Endothelial cell of umbilical vein (primary cell): ENCODE measurements around the gene RNF213. TPM values are rescaled to one million over a fixed set of nuclear protein-coding genes. Genes with fewer than 3 reads are reported as not detected.

Source experiments
- BruUV-seq: library from RNA; stranded (reverse); fragments of 400-500 nt; replicated peaks from 2 replicates; lab custom pipeline; 2021; lab: Mats Ljungman, UMichigan
- CTCF ChIA-PET: fragments of 300-600, 350-600 bp; sonication (Branson Sonifier 250); formaldehyde crosslinking; loops from one replicate; lab custom pipeline; 2021; ENCODE audit warnings: antibody characterized with exemption, inconsistent platforms; lab: Charles Lee
- POLR2A ChIA-PET: fragments of 300-600, 350-600 bp; sonication (Branson Sonifier 250); formaldehyde crosslinking; loops from one replicate; lab custom pipeline; 2021; ENCODE audit warnings: antibody characterized with exemption, inconsistent platforms; lab: Charles Lee
- DNase-seq: peaks from one replicate; pipeline ENCODE4 v3.0.0-alpha.2; 2011; ENCODE audit warnings: low read depth, low spot score
- FAIRE-seq: peaks from 2 replicates; lab custom pipeline; 2011; peaks lifted over from hg19 to GRCh38; lab: Jason Lieb, UNC
- H2AFZ ChIP-seq: 2 replicates; pipeline ENCODE4 v1.6.0; 2012; ENCODE audit warnings: low read depth, low read length, control low read depth, inconsistent platforms
- H3K27ac ChIP-seq: 2 replicates; pipeline ENCODE4 v1.5.1; 2011; ENCODE audit warnings: low read depth, mild to moderate bottlenecking, control low read depth, low read length, moderate library complexity; ENCODE audit not compliant: insufficient read depth
- H3K27me3 ChIP-seq, 2 experiments: 2 replicates each; pipeline versions ENCODE4 v1.6.0 to v1.6.1; 2011; ENCODE audit warnings: low read length in 2 of 2, mixed read lengths in 1 of 2; ENCODE audit not compliant: control insufficient read depth in 2 of 2, insufficient read depth in 2 of 2
- H3K36me3 ChIP-seq, 2 experiments: 2 replicates in 1 of 2; 3 replicates in 1 of 2; pipeline ENCODE4 v1.5.1; 2011; ENCODE audit warnings: low read length in 2 of 2, mild to moderate bottlenecking in 1 of 2, moderate library complexity in 1 of 2; ENCODE audit not compliant: control insufficient read depth in 2 of 2, insufficient read depth in 2 of 2; ENCODE audit errors: extremely low read depth in 1 of 2
- H3K4me1 ChIP-seq: 3 replicates; pipeline ENCODE4 v1.5.1; 2011; ENCODE audit warnings: mild to moderate bottlenecking, low read length; ENCODE audit not compliant: control insufficient read depth, insufficient read depth; ENCODE audit errors: extremely low read depth
- H3K4me2 ChIP-seq: 2 replicates; pipeline ENCODE4 v1.6.1; 2011; ENCODE audit warnings: low read length, control low read depth, mixed read lengths; ENCODE audit not compliant: insufficient read depth
- H3K4me3 ChIP-seq, 3 experiments: fragments of 200-600 bp in 1 of 3; sonication (generic), shearing (Covaris generic) in 1 of 3; replicated peaks in 1 of 3; 2 replicates each; pipeline ENCODE4 v1.5.1; 2011 to 2016; ENCODE audit warnings: control low read depth in 3 of 3, low read length in 3 of 3, mild to moderate bottlenecking in 2 of 3, inconsistent platforms in 1 of 3, low read depth in 1 of 3, moderate library complexity in 1 of 3; ENCODE audit not compliant: insufficient read depth in 1 of 3
- H3K79me2 ChIP-seq: 2 replicates; pipeline ENCODE4 v1.6.0; 2012; ENCODE audit warnings: low read length, inconsistent platforms; ENCODE audit not compliant: control insufficient read depth, insufficient read depth
- H3K9ac ChIP-seq: replicated peaks from 2 replicates; pipeline ENCODE3; 2011; ENCODE audit warnings: low read length, control low read depth; ENCODE audit not compliant: insufficient read depth; ENCODE audit errors: extremely low read depth
- H3K9me1 ChIP-seq: replicated peaks from 3 replicates; pipeline ENCODE4 v1.6.0; 2011; ENCODE audit warnings: mild to moderate bottlenecking, low read length; ENCODE audit not compliant: control insufficient read depth, insufficient read depth; ENCODE audit errors: extremely low read depth
- H3K9me3 ChIP-seq: replicated peaks from 2 replicates; pipeline ENCODE4 v1.5.1; 2012; ENCODE audit warnings: low read length, inconsistent platforms; ENCODE audit not compliant: control insufficient read depth, insufficient read depth
- H4K20me1 ChIP-seq: replicated peaks from 2 replicates; pipeline ENCODE3; 2011; ENCODE audit warnings: mild to moderate bottlenecking, low read length; ENCODE audit not compliant: control insufficient read depth, insufficient read depth; ENCODE audit errors: extremely low read depth
- FOS ChIP-seq: IDR thresholded peaks from 2 replicates; pipeline ENCODE4 v1.6.1; 2011; ENCODE audit warnings: mild to moderate bottlenecking, low read length, moderate library complexity, borderline replicate concordance; ENCODE audit not compliant: insufficient read depth
- JUN ChIP-seq: IDR thresholded peaks from 2 replicates; pipeline ENCODE4 v1.6.1; 2011; ENCODE audit warnings: borderline replicate concordance, low read depth; ENCODE audit not compliant: insufficient read length, insufficient read depth
- POLR2A ChIP-seq: IDR thresholded peaks from 2 replicates; pipeline ENCODE4 v1.6.1; 2012; ENCODE audit warnings: low read depth, mild to moderate bottlenecking, control low read depth, low read length
- dilution Hi-C: fragments of 300-500 bp; cut with MboI; formaldehyde crosslinking; loops from one replicate; pipeline ENCODE4 v1.15.0; 2019; ENCODE audit warnings: low sequenced_read_pairs; ENCODE audit not compliant: extremely low pct_ligation_motif_present
- intact Hi-C: fragments of 100-400 bp; cut with micrococcal nuclease; formaldehyde crosslinking; loops from one replicate; pipeline ENCODE4 v1.10.0; 2022
- polyA plus RNA-seq, 4 experiments: library from polyadenylated mRNA; depleted of rRNA in 3 of 4; stranded (reverse) in 3 of 4; unstranded in 1 of 4; fragments of >200 nt; gene quantifications; 2 replicates each; pipeline versions ENCODE4 v1.2.1 to v1.2.3, GENCODE V29; 2011 to 2012; ENCODE audit warnings: missing spikeins in 1 of 4
- total RNA-seq: library from RNA; stranded (reverse); gene quantifications from 2 replicates; pipeline ENCODE4 v1.2.3, GENCODE V29; 2021
- TF ChIP-seq, protein P1 (sequence below): IDR thresholded peaks from 2 replicates; pipeline ENCODE4 v1.6.1; 2011; ENCODE audit not compliant: insufficient read depth, insufficient read length
- TF ChIP-seq, protein P2 (sequence below), 2 donors: IDR thresholded peaks; 1 replicate in 1 of 2; 2 replicates in 1 of 2; pipeline ENCODE4 v1.5.1; 2011; ENCODE audit warnings: low read length in 2 of 2, mild to moderate bottlenecking in 2 of 2, moderate library complexity in 2 of 2, control low read depth in 1 of 2, inconsistent platforms in 1 of 2, low read depth in 1 of 2; ENCODE audit not compliant: insufficient read depth in 1 of 2; ENCODE audit errors: extremely low read depth in 1 of 2

Gene RNF213
- total and polyA plus RNA-seq, 2 donors (not counting 3 experiments of a cell fraction or from before 2014, with no cell fraction given), result 36.5 to 116 TPM

GRCh38 chr17:80286638-80286960 lies 25.9 kb downstream of the RNF213 start:
- H3K27me3 ChIP-seq, result no peaks in the 10 kb centered on the region
- H2AFZ ChIP-seq, result no peak overlapping the region
- no peak for DNase-seq
- H3K4me2 ChIP-seq, result no peak overlapping the region
- dilution Hi-C loops, result no loop called here
- BruUV-seq, result no TSS peak
- no peaks in the 10 kb centered on the region for H4K20me1 ChIP-seq
- peaks cover 6 to 30% of the 10 kb centered on the region in 2 experiments for H3K36me3 ChIP-seq
- intact Hi-C loops, result no loop called here
- ChIA-PET CTCF (interaction anchor here (1.4 kb wide), 1 partner anchor 9 kb away, joined by 3 read pairs; no protein-coding TSS in a partner anchor), POLR2A (no interaction called here)
- no peaks in the 10 kb centered on the region for H3K9me3 ChIP-seq
- no peak for FAIRE-seq
- H3K27ac ChIP-seq, result no peak overlapping the region
- H3K4me1 ChIP-seq, result no peaks in the 10 kb centered on the region
- H3K4me3 ChIP-seq, result no peak overlapping the region
- H3K9ac ChIP-seq, result no peak overlapping the region
- no peak for TF ChIP-seq FOS
- no peak for TF ChIP-seq POLR2A
- no peaks in the 10 kb centered on the region for H3K9me1 ChIP-seq
- H3K79me2 ChIP-seq, result no peaks in the 10 kb centered on the region

DNA sequence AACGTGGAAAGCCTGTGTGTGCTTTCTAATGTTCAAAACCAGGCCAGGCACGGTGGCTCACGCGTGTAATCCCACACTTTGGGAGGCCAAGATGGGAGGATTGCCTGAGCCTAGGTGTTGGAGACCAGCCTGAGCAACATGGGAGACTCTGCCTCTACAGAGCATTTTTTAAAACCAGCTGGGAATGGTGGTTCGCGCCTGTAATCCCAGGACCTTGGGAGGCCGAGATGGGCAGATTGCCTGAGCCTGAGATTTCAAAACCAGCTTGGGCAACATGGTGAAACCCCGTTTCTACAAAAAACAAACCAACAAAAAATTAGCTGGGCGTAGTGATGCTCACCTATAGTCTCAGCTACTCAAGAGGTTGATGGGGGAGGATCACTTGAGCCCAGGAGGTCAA lies 26.4 kb downstream of the RNF213 start:
- no peak overlapping the region for H3K4me3 ChIP-seq
- no peaks in the 10 kb centered on the region for H3K9me1 ChIP-seq
- H3K79me2 ChIP-seq, result no peaks in the 10 kb centered on the region
- no peak overlapping the region for H3K4me2 ChIP-seq
- H3K9ac ChIP-seq, result no peak overlapping the region
- DNase-seq, result no peak
- TF ChIP-seq FOS (no peak), JUN (no peak)
- TF ChIP-seq, protein P1, sequence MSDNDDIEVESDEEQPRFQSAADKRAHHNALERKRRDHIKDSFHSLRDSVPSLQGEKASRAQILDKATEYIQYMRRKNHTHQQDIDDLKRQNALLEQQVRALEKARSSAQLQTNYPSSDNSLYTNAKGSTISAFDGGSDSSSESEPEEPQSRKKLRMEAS, result no peak
- TF ChIP-seq, protein P2, sequence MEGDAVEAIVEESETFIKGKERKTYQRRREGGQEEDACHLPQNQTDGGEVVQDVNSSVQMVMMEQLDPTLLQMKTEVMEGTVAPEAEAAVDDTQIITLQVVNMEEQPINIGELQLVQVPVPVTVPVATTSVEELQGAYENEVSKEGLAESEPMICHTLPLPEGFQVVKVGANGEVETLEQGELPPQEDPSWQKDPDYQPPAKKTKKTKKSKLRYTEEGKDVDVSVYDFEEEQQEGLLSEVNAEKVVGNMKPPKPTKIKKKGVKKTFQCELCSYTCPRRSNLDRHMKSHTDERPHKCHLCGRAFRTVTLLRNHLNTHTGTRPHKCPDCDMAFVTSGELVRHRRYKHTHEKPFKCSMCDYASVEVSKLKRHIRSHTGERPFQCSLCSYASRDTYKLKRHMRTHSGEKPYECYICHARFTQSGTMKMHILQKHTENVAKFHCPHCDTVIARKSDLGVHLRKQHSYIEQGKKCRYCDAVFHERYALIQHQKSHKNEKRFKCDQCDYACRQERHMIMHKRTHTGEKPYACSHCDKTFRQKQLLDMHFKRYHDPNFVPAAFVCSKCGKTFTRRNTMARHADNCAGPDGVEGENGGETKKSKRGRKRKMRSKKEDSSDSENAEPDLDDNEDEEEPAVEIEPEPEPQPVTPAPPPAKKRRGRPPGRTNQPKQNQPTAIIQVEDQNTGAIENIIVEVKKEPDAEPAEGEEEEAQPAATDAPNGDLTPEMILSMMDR (IDR thresholded peaks at IDR 0.05; ENCODE audit: extremely low read depth in 1 of 2, insufficient read depth in 1 of 2, low read depth in 1 of 2, low read length in 2 of 2), result no peak
- H3K36me3 ChIP-seq, result peaks cover 8 to 33% of the 10 kb centered on the region in 2 experiments
- H3K4me1 ChIP-seq, result no peaks in the 10 kb centered on the region
- no peaks in the 10 kb centered on the region for H3K27me3 ChIP-seq
- H4K20me1 ChIP-seq, result no peaks in the 10 kb centered on the region
- POLR2A ChIA-PET, result no interaction called here
- no peak for FAIRE-seq
- H3K9me3 ChIP-seq, result no peaks in the 10 kb centered on the region
- intact Hi-C loops (no loop called here), dilution Hi-C loops (no loop called here)
- no peak overlapping the region for H2AFZ ChIP-seq
- no peak overlapping the region for H3K27ac ChIP-seq
- CTCF ChIA-PET, result interaction anchor here (1.4 kb wide), 1 partner anchor 9 kb away, joined by 3 read pairs; no protein-coding TSS in a partner anchor
- BruUV-seq, result no TSS peak
